ENCODE results near the gene WDR86.

The WDR86 gene

GRCh38 chr7:151439855-151440798 lies 30.3 kb upstream of the WDR86 start, which contains the start of gene CRYGN:
Gene CRYGN (minus strand): TSS chr7:151440141. CDS start chr7:151439917, 224 bp downstream.
- no peak for DNase-seq

- DNase-seq, result no peak
Measured at GRCh38 chr7:151438864-151439601, 29.2 kb upstream of the WDR86 start.

- DNase-seq, result no peak
Measured at GRCh38 chr7:151437866-151438516, 28.2 kb upstream of the WDR86 start.

- no peak for DNase-seq
Measured at GRCh38 chr7:151437159-151437553, 27.3 kb upstream of the WDR86 start.

- no peak for DNase-seq
Measured at GRCh38 chr7:151436446-151437158, 26.8 kb upstream of the WDR86 start.

GRCh38 chr7:151435971-151436370 lies 26.1 kb upstream of the WDR86 start:
- no peak for DNase-seq

- DNase-seq, result peak in 17 of 56 donors; percentile 14 to 60 (median 38)
Measured at GRCh38 chr7:151435103-151435916, 25.5 kb upstream of the WDR86 start.

- no peak for DNase-seq
Measured at GRCh38 chr7:151434549-151434948, 24.7 kb upstream of the WDR86 start.

- DNase-seq, result no peak
Measured at GRCh38 chr7:151433721-151434400, 24.0 kb upstream of the WDR86 start.

- DNase-seq, result no peak
Measured at GRCh38 chr7:151432658-151433521, 23.1 kb upstream of the WDR86 start.

GRCh38 chr7:151431768-151432311 lies 22.0 kb upstream of the WDR86 start:
- no peak for DNase-seq

GRCh38 chr7:151431281-151431767 lies 21.5 kb upstream of the WDR86 start:
- DNase-seq, result no peak

- DNase-seq, result no peak
Measured at GRCh38 chr7:151430391-151431205, 20.8 kb upstream of the WDR86 start.

GRCh38 chr7:151429560-151430331 lies 19.9 kb upstream of the WDR86 start:
- no peak for DNase-seq

- DNase-seq, result no peak
Measured at GRCh38 chr7:151429237-151429559, 19.4 kb upstream of the WDR86 start.
